K562 (cell line): ENCODE results near the gene TMEM114. TPM values are rescaled to one million over a fixed set of nuclear protein-coding genes. Genes with fewer than 3 reads are reported as not detected.

Experiments used
- ATAC-seq: fragments of 200-7000 bp; cut with Tn5 transposase; 3 replicates; pipeline ENCODE4 v1.9.1; 2020; ENCODE audit warnings: moderate library complexity
- BruUV-seq: library from RNA; stranded (reverse); fragments of 400-500 nt; replicated peaks from 2 replicates; lab custom pipeline; 2021; lab: Mats Ljungman, UMichigan
- CTCF ChIA-PET: fragments of 300-600 bp; formaldehyde crosslinking; extraction: SDS; loops from one replicate; lab custom pipeline; 2021; ENCODE audit warnings: low intra/inter-chr PET ratio; lab: Yijun Ruan, JAX
- POLR2A ChIA-PET: fragments of 300-600, 350-650 bp; sonication (Branson Sonifier 250); formaldehyde crosslinking; extraction: SDS; loops from one replicate; lab custom pipeline; 2021; ENCODE audit warnings: antibody characterized with exemption, inconsistent platforms; lab: Yijun Ruan, JAX
- DNase-seq, 4 experiments: peaks; one replicate each; pipeline versions ENCODE4 v3.0.0 to v3.0.0-alpha.2; 2011 to 2018; ENCODE audit warnings: low spot score in 3 of 4, mixed read lengths in 3 of 4; ENCODE audit errors: extremely low read depth in 1 of 4
- FAIRE-seq: peaks from 2 replicates; lab custom pipeline; 2011; peaks lifted over from hg19 to GRCh38; lab: Jason Lieb, UNC
- H2AFZ ChIP-seq: 2 replicates; pipeline ENCODE4 v1.6.0; 2011; ENCODE audit warnings: low read depth, low read length, control low read depth, inconsistent platforms
- H3K27ac ChIP-seq: fragments of 200-600 bp; 3 replicates; pipeline ENCODE4 v1.8.0; 2011; ENCODE audit warnings: low read depth, mild to moderate bottlenecking, control low read depth, inconsistent platforms, low read length, moderate library complexity, mixed read lengths; ENCODE audit errors: extremely low read depth
- H3K27me3 ChIP-seq, 2 experiments: fragments of 300-600 bp in 1 of 2; 2 replicates in 1 of 2; 3 replicates in 1 of 2; pipeline versions ENCODE4 v1.6.0 to v1.8.0; 2011; ENCODE audit warnings: inconsistent platforms in 2 of 2, low read length in 2 of 2, mild to moderate bottlenecking in 1 of 2, mixed read lengths in 1 of 2, moderate library complexity in 1 of 2; ENCODE audit not compliant: control insufficient read depth in 2 of 2, insufficient read depth in 2 of 2
- H3K36me3 ChIP-seq: fragments of 300-600 bp; 3 replicates; pipeline ENCODE4 v1.8.0; 2011; ENCODE audit warnings: mild to moderate bottlenecking, low read length, inconsistent platforms; ENCODE audit not compliant: control insufficient read depth, insufficient read depth
- H3K4me1 ChIP-seq, 2 experiments: fragments of 200-600 bp in 1 of 2; replicated peaks in 1 of 2; 2 replicates in 1 of 2; 3 replicates in 1 of 2; pipeline versions ENCODE4 v1.5.1 to v1.8.0; 2011; ENCODE audit warnings: inconsistent platforms in 2 of 2, low read length in 2 of 2, mild to moderate bottlenecking in 1 of 2, mixed read lengths in 1 of 2, moderate library complexity in 1 of 2; ENCODE audit not compliant: control insufficient read depth in 2 of 2, insufficient read depth in 2 of 2
- H3K4me2 ChIP-seq: 2 replicates; pipeline ENCODE4 v1.6.1; 2011; ENCODE audit warnings: low read length, control low read depth, inconsistent platforms, mixed read lengths; ENCODE audit not compliant: insufficient read depth
- H3K4me3 ChIP-seq: fragments of 200-600 bp; sonication (generic), shearing (Covaris generic); 2 replicates; pipeline ENCODE4 v1.5.1; 2016; ENCODE audit warnings: control low read depth, inconsistent platforms
- H3K79me2 ChIP-seq: fragments of 200-600 bp; 3 replicates; pipeline ENCODE4 v1.8.0; 2011; ENCODE audit warnings: low read length, inconsistent platforms; ENCODE audit not compliant: control insufficient read depth, insufficient read depth
- H3K9ac ChIP-seq, 2 experiments: 2 replicates each; pipeline versions ENCODE4 v1.6.0 to v1.6.1; 2011; ENCODE audit warnings: low read depth in 2 of 2, low read length in 2 of 2, control low read depth in 1 of 2, inconsistent platforms in 1 of 2, mild to moderate bottlenecking in 1 of 2, mixed read lengths in 1 of 2; ENCODE audit not compliant: insufficient read depth in 1 of 2
- H3K9me1 ChIP-seq: one replicate; pipeline ENCODE4 v1.6.0; 2011; ENCODE audit warnings: inconsistent platforms, mild to moderate bottlenecking, low read length, moderate library complexity; ENCODE audit not compliant: control insufficient read depth, insufficient read depth
- H3K9me3 ChIP-seq: replicated peaks from 2 replicates; pipeline ENCODE4 v1.5.1; 2011; ENCODE audit warnings: low read depth, low read length, inconsistent platforms; ENCODE audit not compliant: control insufficient read depth, insufficient read depth
- H4K20me1 ChIP-seq: replicated peaks from 2 replicates; pipeline ENCODE4 v1.6.1; 2011; ENCODE audit warnings: low read length, inconsistent platforms, mixed read lengths; ENCODE audit not compliant: control insufficient read depth, insufficient read depth
- ATF6 ChIP-seq: sonication (generic); formaldehyde crosslinking; IDR thresholded peaks from 2 replicates; pipeline ENCODE4 v1.4.0; 2020; ENCODE audit warnings: mild to moderate bottlenecking, missing genetic modification reagents
- BACH1 ChIP-seq: fragments of 200-800 bp; sonication (Bioruptor generic); IDR thresholded peaks from 2 replicates; pipeline ENCODE4 v1.6.1; 2016; ENCODE audit warnings: missing genetic modification characterization, missing compliant biosample characterization
- ERF ChIP-seq: fragments of 450-650 bp; formaldehyde crosslinking; IDR thresholded peaks from 2 replicates; pipeline ENCODE4 v1.4.0; 2020; ENCODE audit warnings: mild to moderate bottlenecking, mixed read lengths
- EZH2 ChIP-seq: IDR thresholded peaks from 2 replicates; pipeline ENCODE4 v1.6.1; 2012; ENCODE audit warnings: low read depth, mild to moderate bottlenecking, inconsistent platforms, low read length, borderline replicate concordance
- GATA2 ChIP-seq: sonication (generic); formaldehyde crosslinking; IDR thresholded peaks from 2 replicates; pipeline ENCODE4 v1.4.0; 2020; ENCODE audit warnings: mild to moderate bottlenecking, missing genetic modification reagents
- GTF2E2 ChIP-seq: fragments of 200-800 bp; sonication (Bioruptor generic); IDR thresholded peaks from 2 replicates; pipeline ENCODE4 v1.6.1; 2016; ENCODE audit warnings: missing genetic modification characterization, missing compliant biosample characterization
- MCM2 ChIP-seq: fragments of 450-650 bp; IDR thresholded peaks from 2 replicates; pipeline ENCODE4 v1.6.1; 2017; ENCODE audit warnings: low read depth, mild to moderate bottlenecking
- PCBP1 ChIP-seq: fragments of 200-400 bp; formaldehyde crosslinking; IDR thresholded peaks from 2 replicates; pipeline ENCODE4 v1.6.1; 2018; ENCODE audit warnings: mild to moderate bottlenecking, low read depth, low read length; ENCODE audit not compliant: poor library complexity, severe bottlenecking
- PHF21A ChIP-seq: fragments of 450-650 bp; IDR thresholded peaks from 2 replicates; pipeline ENCODE4 v1.6.1; 2017; ENCODE audit warnings: low read depth, borderline replicate concordance
- RBM39 ChIP-seq: fragments of 200-400 bp; formaldehyde crosslinking; optimal IDR thresholded peaks from 2 replicates; pipeline ENCODE3; 2018; ENCODE audit warnings: low read depth, low read length
- SIRT6 ChIP-seq: IDR thresholded peaks from one replicate; pipeline ENCODE4 v1.6.1; 2012; ENCODE audit warnings: low read depth, mild to moderate bottlenecking, control low read depth, inconsistent platforms, low read length, moderate library complexity
- SREBF2 ChIP-seq: sonication (generic); formaldehyde crosslinking; IDR thresholded peaks from 2 replicates; pipeline ENCODE4 v1.4.0; 2020; ENCODE audit warnings: mild to moderate bottlenecking, missing genetic modification reagents
- SRSF7 ChIP-seq: fragments of 200-400 bp; formaldehyde crosslinking; optimal IDR thresholded peaks from 2 replicates; pipeline ENCODE3; 2017; ENCODE audit warnings: mild to moderate bottlenecking, low read depth, low read length
- TCFL5 ChIP-seq: fragments of 250-450 bp; sonication (Bioruptor Pico); conservative IDR thresholded peaks from 2 replicates; pipeline ENCODE4 v1.6.1; 2021; ENCODE audit warnings: mild to moderate bottlenecking, moderate library complexity, matching md5 sums
- YY1 ChIP-seq, 3 experiments: IDR thresholded peaks; 2 replicates each; pipeline ENCODE4 v1.6.1; 2011; ENCODE audit warnings: low read length in 2 of 3, mild to moderate bottlenecking in 2 of 3, moderate library complexity in 2 of 3, borderline replicate concordance in 1 of 3, control low read depth in 1 of 3, low read depth in 1 of 3; ENCODE audit not compliant: insufficient read depth in 3 of 3, insufficient replicate concordance in 2 of 3, control insufficient read depth in 1 of 3, insufficient read length in 1 of 3; ENCODE audit errors: extremely low read depth in 1 of 3
- ZBTB17 ChIP-seq: fragments of 450-650 bp; formaldehyde crosslinking; IDR thresholded peaks from 2 replicates; pipeline ENCODE4 v1.4.0; 2020; ENCODE audit warnings: mild to moderate bottlenecking
- ZNF707 ChIP-seq: fragments of 250-450 bp; sonication (Bioruptor Pico); conservative IDR thresholded peaks from 2 replicates; pipeline ENCODE4 v1.8.0; 2022; ENCODE audit warnings: inconsistent platforms, mild to moderate bottlenecking, moderate library complexity
- WGBS: fragments of 100-300 bp; shearing (Covaris generic); methylation state at CpG from one replicate; pipeline ENCODE4 v1.1.6; 2016; ENCODE audit warnings: low coverage, mixed read lengths; ENCODE audit not compliant: insufficient coverage; ENCODE audit errors: missing lambda C conversion rate; 5-methylcytosine and 5-hydroxymethylcytosine counted together
- in situ Hi-C: fragments of 300-500 bp; cut with MboI; formaldehyde crosslinking; loops from 4 replicates; pipeline ENCODE4 v1.15.0; 2018; ENCODE audit warnings: inconsistent platforms, mixed read lengths
- intact Hi-C: fragments of 100-400 bp; cut with micrococcal nuclease; formaldehyde crosslinking; loops from 2 replicates; pipeline ENCODE4 v1.14.2; 2022
- polyA plus RNA-seq, 8 experiments: library from polyadenylated mRNA; depleted of rRNA in 4 of 8; stranded (reverse) in 5 of 8; unstranded in 3 of 8; fragments of >200 nt; fragmentation: Nextera tagmentation in 2 of 8; fragmentation: Illumina TruSeq in 1 of 8; extraction: Ambion mirVana in 2 of 8; extraction: Trizol in 1 of 8; gene quantifications; 2 replicates each; pipeline versions ENCODE4 v1.2.1 to v1.2.3, GENCODE V29; 2011 to 2014; ENCODE audit warnings: inconsistent platforms in 1 of 8, missing spikeins in 1 of 8
- total RNA-seq, 7 experiments: library from RNA; depleted of rRNA in 6 of 7; stranded (reverse); fragments of >200 nt in 6 of 7; fragmentation: Illumina TruSeq in 2 of 7; extraction: Trizol in 2 of 7; gene quantifications; 2 replicates each; pipeline versions ENCODE4 v1.2.1 to v1.2.3, GENCODE V29; 2011 to 2021; ENCODE audit warnings: low replicate concordance in 1 of 7

The TMEM114 gene
- total and polyA plus RNA-seq, 9 of the 15 experiments (the other 6 are each of a cell fraction or from before 2014, with no cell fraction given) = not detected

DNA sequence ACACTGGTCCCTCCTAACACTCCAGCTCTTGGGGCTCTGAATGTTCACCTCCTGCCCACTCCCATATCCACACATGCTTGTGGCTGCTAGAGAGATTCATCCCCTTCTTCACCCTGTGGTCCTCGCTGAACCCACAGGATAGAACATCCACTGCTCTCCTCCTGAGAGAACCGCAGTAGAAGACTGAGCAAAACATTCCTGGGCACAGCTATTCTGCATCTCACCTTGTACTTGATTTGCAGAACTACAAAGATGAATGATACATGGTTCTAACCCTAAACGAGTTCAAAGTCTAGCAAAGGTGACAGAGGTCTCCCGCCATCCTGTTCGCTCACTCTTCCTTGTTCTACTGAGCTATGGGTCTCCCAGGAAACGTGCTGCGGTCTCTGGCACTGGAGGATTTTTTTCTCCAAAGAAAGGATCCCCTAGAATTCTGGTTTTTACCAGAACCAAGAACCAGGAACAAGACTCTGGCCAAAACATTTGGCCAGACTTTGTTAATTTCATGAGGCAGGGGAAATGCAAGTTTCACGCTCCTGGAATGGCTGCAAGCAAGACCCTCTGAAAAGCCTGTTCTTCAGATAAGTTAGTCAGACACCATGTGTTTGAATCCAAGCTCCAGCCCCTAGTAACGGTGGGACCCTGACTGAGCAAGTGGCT lies 39.5 kb downstream of the TMEM114 start:
- Histone ChIP-seq H3K36me3 (no peaks in the 10 kb centered on the region), H2AFZ (no peak overlapping the region), H3K4me3 (no peak overlapping the region), H3K9me1 (no peaks in the 10 kb centered on the region), H3K4me2 (no peak overlapping the region), H4K20me1 (peaks cover 7% of the 10 kb centered on the region), H3K9me3 (no peaks in the 10 kb centered on the region), H3K27me3 (peaks cover 20 to 42% of the 10 kb centered on the region in 2 experiments), H3K9ac (no peak overlapping the region), H3K79me2 (no peaks in the 10 kb centered on the region), H3K4me1 (no peaks in the 10 kb centered on the region), H3K27ac (no peak overlapping the region)
- TF ChIP-seq BACH1 (tag) = no peak
- no peak for TF ChIP-seq MCM2
- TF ChIP-seq TCFL5 (CRISPR knock-in tag) = no peak
- TF ChIP-seq GTF2E2 (tag) = no peak
- no peak for TF ChIP-seq SIRT6
- no peak for TF ChIP-seq ERF
- no peak for TF ChIP-seq SREBF2 (CRISPR knock-in tag)
- no peak for TF ChIP-seq GATA2
- no peak for TF ChIP-seq RBM39
- no peak for TF ChIP-seq ZNF707 (CRISPR knock-in tag)
- no peak for TF ChIP-seq PHF21A
- TF ChIP-seq YY1 (IDR thresholded peaks at IDR 0.05; ENCODE audit: borderline replicate concordance in 1 of 3, control insufficient read depth in 1 of 3, extremely low read depth in 1 of 3, insufficient read depth in 3 of 3, insufficient read length in 1 of 3, insufficient replicate concordance in 2 of 3, low read depth in 1 of 3, low read length in 2 of 3) = no peak
- no peak for TF ChIP-seq ZBTB17 (CRISPR knock-in tag)
- TF ChIP-seq EZH2 = no peak
- no peak for TF ChIP-seq PCBP1
- no peak for TF ChIP-seq SRSF7
- no peak for TF ChIP-seq ATF6
- intact Hi-C loops = no loop called here
- WGBS = under 1% methylated on average over 9 of the region's 9 CpGs
- no TSS peak for BruUV-seq
- in situ Hi-C loops = loop anchor here (25.0 kb wide), 1 partner anchor 1611 kb away; no protein-coding TSS in a partner anchor
- DNase-seq = no peak
- POLR2A ChIA-PET = interaction anchor here (0.6 kb wide), 1 partner anchor 848 kb away, joined by 3 read pairs; no protein-coding TSS in a partner anchor
- CTCF ChIA-PET = no interaction called here
- no peak for ATAC-seq
- no peak for FAIRE-seq
